OCI-LY3 (cell line): ENCODE measurements around the gene DNAJC18.

Experiments
- H2AFZ ChIP-seq: fragments of 200-600, 300-600 bp; shearing (Covaris generic); 2 replicates; pipeline ENCODE4 v1.6.0; 2014; ENCODE audit warnings: antibody characterized with exemption, low read depth, low read length
- H3K27ac ChIP-seq: fragments of 200-600, 300-600 bp; sonication (generic); 2 replicates; pipeline ENCODE4 v1.5.1; 2014; ENCODE audit warnings: mild to moderate bottlenecking, low read length, moderate library complexity, mixed read lengths
- H3K27me3 ChIP-seq: fragments of 200-600, 300-600 bp; sonication (generic); 2 replicates; pipeline ENCODE4 v1.6.1; 2014; ENCODE audit warnings: low read depth, low read length, mixed read lengths
- H3K36me3 ChIP-seq: fragments of 200-600, 300-600 bp; sonication (generic); replicated peaks from 2 replicates; pipeline ENCODE3; 2014; ENCODE audit warnings: low read depth, low read length, mixed read lengths
- H3K4me1 ChIP-seq: fragments of 300-600, 200-600 bp; sonication (generic); 2 replicates; pipeline ENCODE4 v1.6.1; 2014; ENCODE audit warnings: low read length, mixed read lengths
- H3K4me2 ChIP-seq: fragments of 200-600, 300-600 bp; sonication (generic); 2 replicates; pipeline ENCODE4 v1.6.1; 2014; ENCODE audit warnings: low read length, mixed read lengths
- H3K4me3 ChIP-seq: fragments of 300-600, 200-600 bp; sonication (generic); 2 replicates; pipeline ENCODE4 v1.5.1; 2014; ENCODE audit warnings: antibody characterized with exemption, mild to moderate bottlenecking, low read length, moderate library complexity
- H3K79me2 ChIP-seq: fragments of 300-600, 200-600 bp; shearing (Covaris generic); 2 replicates; pipeline ENCODE4 v1.6.1; 2014; ENCODE audit warnings: mild to moderate bottlenecking, low read length, mixed read lengths
- H3K9ac ChIP-seq: fragments of 300-600, 200-600 bp; shearing (Covaris generic); 2 replicates; pipeline ENCODE4 v1.6.0; 2014; ENCODE audit warnings: mild to moderate bottlenecking, low read length, moderate library complexity
- H3K9me3 ChIP-seq: fragments of 200-600, 300-600 bp; shearing (Covaris generic); 2 replicates; pipeline ENCODE4 v1.6.1; 2014; ENCODE audit warnings: low read length, mixed read lengths; ENCODE audit not compliant: insufficient read depth
- H4K20me1 ChIP-seq: fragments of 200-600, 300-600 bp; sonication (generic); 2 replicates; pipeline ENCODE4 v1.6.1; 2016; ENCODE audit warnings: low read length, mixed read lengths; ENCODE audit not compliant: insufficient read depth
- CTCF ChIP-seq: fragments of 200-600, 300-600 bp; sonication (generic); IDR thresholded peaks from 2 replicates; pipeline ENCODE4 v1.5.1; 2014; ENCODE audit warnings: antibody characterized with exemption, low read length, low read depth
- EZH2phosphoT487 ChIP-seq: fragments of 200-600 bp; shearing (Covaris generic); IDR thresholded peaks from 2 replicates; pipeline ENCODE4 v1.6.1; 2018; ENCODE audit warnings: antibody characterized with exemption, mixed run types, low read depth

The DNAJC18 gene

GRCh38 chr5:139475865-139476617, 36.7 kb upstream of the DNAJC18 start:
- Histone ChIP-seq H3K4me3 (no peak overlapping the region), H3K4me2 (no peak overlapping the region), H3K27me3 (no peaks in the 10 kb centered on the region), H3K79me2 (no peaks in the 10 kb centered on the region), H3K36me3 (no peaks in the 10 kb centered on the region), H3K27ac (no peak overlapping the region), H4K20me1 (no peaks in the 10 kb centered on the region), H3K9ac (no peak overlapping the region), H3K4me1 (no peaks in the 10 kb centered on the region), H2AFZ (no peak overlapping the region), H3K9me3 (no peaks in the 10 kb centered on the region)
- TF ChIP-seq EZH2phosphoT487 (no peak), CTCF (no peak)

- no peak overlapping the region for H3K9ac ChIP-seq
- H2AFZ ChIP-seq, result no peak overlapping the region
- H3K36me3 ChIP-seq, result no peaks in the 10 kb centered on the region
- TF ChIP-seq EZH2phosphoT487, result no peak
- no peak for TF ChIP-seq CTCF
- H3K79me2 ChIP-seq, result no peaks in the 10 kb centered on the region
- no peak overlapping the region for H3K4me3 ChIP-seq
- no peaks in the 10 kb centered on the region for H4K20me1 ChIP-seq
- no peak overlapping the region for H3K4me2 ChIP-seq
- H3K27ac ChIP-seq, result no peak overlapping the region
- no peaks in the 10 kb centered on the region for H3K27me3 ChIP-seq
- H3K9me3 ChIP-seq, result no peaks in the 10 kb centered on the region
- no peaks in the 10 kb centered on the region for H3K4me1 ChIP-seq
These were observed 35.8 kb upstream of the DNAJC18 start for GRCh38 chr5:139474890-139475791.

GRCh38 chr5:139473565-139473964, 34.2 kb upstream of the DNAJC18 start:
- H3K9ac ChIP-seq, result no peak overlapping the region
- no peak overlapping the region for H2AFZ ChIP-seq
- TF ChIP-seq EZH2phosphoT487, result no peak
- TF ChIP-seq CTCF, result no peak
- no peaks in the 10 kb centered on the region for H3K4me1 ChIP-seq
- no peak overlapping the region for H3K4me3 ChIP-seq
- no peak overlapping the region for H3K4me2 ChIP-seq
- H3K79me2 ChIP-seq, result no peaks in the 10 kb centered on the region
- H3K27me3 ChIP-seq, result no peaks in the 10 kb centered on the region
- no peak overlapping the region for H3K27ac ChIP-seq
- no peaks in the 10 kb centered on the region for H3K9me3 ChIP-seq
- H3K36me3 ChIP-seq, result no peaks in the 10 kb centered on the region
- no peaks in the 10 kb centered on the region for H4K20me1 ChIP-seq

GRCh38 chr5:139473105-139473504, 33.8 kb upstream of the DNAJC18 start:
- H2AFZ ChIP-seq, result no peak overlapping the region
- H3K9me3 ChIP-seq, result no peaks in the 10 kb centered on the region
- no peaks in the 10 kb centered on the region for H3K27me3 ChIP-seq
- no peaks in the 10 kb centered on the region for H3K4me1 ChIP-seq
- H3K9ac ChIP-seq, result no peak overlapping the region
- H3K36me3 ChIP-seq, result no peaks in the 10 kb centered on the region
- TF ChIP-seq EZH2phosphoT487, result no peak
- H4K20me1 ChIP-seq, result no peaks in the 10 kb centered on the region
- no peak overlapping the region for H3K4me2 ChIP-seq
- no peak overlapping the region for H3K4me3 ChIP-seq
- H3K27ac ChIP-seq, result no peak overlapping the region
- H3K79me2 ChIP-seq, result no peaks in the 10 kb centered on the region
